ENCODE measurements around the gene RIMBP3C.
A peak's percentile ranks its signal among the peaks of the same experiment; 100 is the strongest.
"Not testable (repeated sequence)": the region's sequence is repeated elsewhere in the genome, so short reads cannot be mapped to it uniquely, and the experiment has no call there.

The RIMBP3C gene

GRCh38 chr22:21568347-21569075 is 17.2 kb upstream of the RIMBP3C start:
- TF ChIP-seq CTCF (IDR thresholded peaks at IDR 0.05) (no peak), ZFX (IDR thresholded peaks at IDR 0.05; ENCODE audit: borderline replicate concordance) (no peak)
- peak overlapping the region; percentile 76 for H3K27ac ChIP-seq

DNA sequence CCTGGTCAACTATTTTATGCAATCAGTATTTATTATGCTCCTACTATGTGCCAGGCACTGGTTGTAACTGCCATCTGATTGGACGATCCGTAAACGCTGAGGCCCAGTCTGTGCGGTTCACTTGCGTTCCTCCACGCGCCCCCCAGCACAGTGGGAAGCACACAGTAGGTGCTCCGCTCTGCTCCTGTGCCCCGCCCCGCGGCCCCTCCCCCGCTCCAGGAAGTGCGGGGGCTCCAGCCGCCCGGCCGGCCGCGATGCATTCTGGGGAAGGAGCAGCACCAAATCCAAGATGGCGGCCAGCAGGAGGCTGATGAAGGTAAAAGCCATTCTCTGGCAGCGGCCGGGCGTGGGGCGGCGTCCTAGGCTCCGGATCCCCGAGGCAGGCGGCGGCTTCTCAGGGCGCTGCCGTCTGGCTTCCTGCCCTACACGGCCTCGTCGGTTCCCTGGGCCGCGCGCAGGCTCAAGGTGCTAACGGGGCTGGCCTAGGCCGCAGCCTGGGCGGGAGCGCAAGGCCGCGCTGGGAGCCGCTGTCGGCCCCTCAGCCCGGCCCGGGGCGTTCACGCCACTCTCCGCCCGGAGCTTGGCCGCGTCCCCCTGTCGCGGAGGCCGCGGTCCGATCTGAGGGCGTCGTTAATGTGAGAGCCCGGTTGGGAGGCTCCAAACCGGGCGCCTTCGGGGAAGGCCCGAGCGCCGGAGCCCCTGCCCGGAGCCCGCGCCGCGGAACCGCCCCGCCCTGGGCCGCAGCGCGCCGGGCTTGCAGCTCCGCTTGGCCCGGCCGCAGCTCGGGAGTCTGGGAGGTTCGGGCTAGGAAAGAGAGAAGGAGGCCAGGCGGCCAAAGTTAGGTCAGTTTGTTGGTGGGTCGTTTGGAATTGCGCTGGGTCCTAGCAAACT is 16.4 kb upstream of the RIMBP3C start, which contains the start of gene UBE2L3:
UBE2L3 (plus strand) TSS at position 259 of the 891 bp plus-strand sequence; CDS start at position 290, 31 bp downstream.
- TF ChIP-seq ZFX (IDR thresholded peaks at IDR 0.05; ENCODE audit: borderline replicate concordance) = peak; percentile 100
- TF ChIP-seq CTCF (IDR thresholded peaks at IDR 0.05) = no peak
- peak within 1 kb of the TSS; percentile 76 for H3K27ac ChIP-seq

- no peak overlapping the region for H3K27ac ChIP-seq
- no peak for TF ChIP-seq ZFX (IDR thresholded peaks at IDR 0.05; ENCODE audit: borderline replicate concordance)
Measured at GRCh38 chr22:21564411-21564810, 13.2 kb upstream of the RIMBP3C start.

GRCh38 chr22:21563912-21564311 is 12.7 kb upstream of the RIMBP3C start:
- TF ChIP-seq ZFX (IDR thresholded peaks at IDR 0.05; ENCODE audit: borderline replicate concordance) (no peak), CTCF (IDR thresholded peaks at IDR 0.05) (no peak)

GRCh38 chr22:21560657-21561056 is 9.4 kb upstream of the RIMBP3C start:
- not testable (repeated sequence) for H3K27ac ChIP-seq

More at GRCh38 chr22:21563912-21564311, 12.7 kb upstream of the RIMBP3C start:
- no peak overlapping the region for H3K27ac ChIP-seq

DNA sequence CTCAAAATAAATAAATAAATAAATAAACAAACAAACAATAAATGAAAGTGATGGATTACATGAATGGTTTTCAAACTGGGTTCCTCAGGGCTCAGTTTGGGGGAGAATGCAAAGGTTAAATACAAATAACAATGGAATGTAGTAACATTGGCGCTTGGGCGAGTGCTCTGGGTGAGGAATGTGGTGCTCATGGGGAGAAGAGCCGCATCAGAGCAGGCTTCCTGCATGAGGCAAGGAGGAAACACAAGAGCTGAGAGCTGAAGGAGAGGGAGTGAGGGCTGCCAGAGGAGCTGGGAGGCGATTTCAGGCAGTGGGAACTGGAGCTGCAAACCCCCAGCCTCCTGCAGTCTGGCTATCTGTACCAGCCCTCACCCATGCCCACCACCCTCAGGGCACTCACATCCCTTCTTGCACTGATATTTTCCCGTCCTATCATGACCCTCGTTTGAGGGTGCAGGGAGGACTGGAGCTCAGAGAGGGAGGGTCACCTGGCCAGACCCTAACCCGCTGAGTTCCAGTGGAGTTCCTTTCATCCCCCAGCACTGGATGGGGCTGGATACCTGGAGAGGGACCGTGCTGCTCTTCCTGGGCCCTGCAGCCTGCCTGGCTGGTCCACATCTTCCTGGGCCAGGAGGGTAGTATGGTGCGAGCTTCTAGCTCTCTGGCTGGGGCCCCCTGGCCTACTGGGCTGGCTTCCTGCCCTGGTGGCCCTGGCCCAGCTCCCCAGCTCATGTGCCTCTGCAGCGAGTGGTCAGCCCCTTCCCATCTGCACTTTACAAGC is 8.3 kb upstream of the RIMBP3C start:
- H3K27ac ChIP-seq = not testable (repeated sequence)

DNA sequence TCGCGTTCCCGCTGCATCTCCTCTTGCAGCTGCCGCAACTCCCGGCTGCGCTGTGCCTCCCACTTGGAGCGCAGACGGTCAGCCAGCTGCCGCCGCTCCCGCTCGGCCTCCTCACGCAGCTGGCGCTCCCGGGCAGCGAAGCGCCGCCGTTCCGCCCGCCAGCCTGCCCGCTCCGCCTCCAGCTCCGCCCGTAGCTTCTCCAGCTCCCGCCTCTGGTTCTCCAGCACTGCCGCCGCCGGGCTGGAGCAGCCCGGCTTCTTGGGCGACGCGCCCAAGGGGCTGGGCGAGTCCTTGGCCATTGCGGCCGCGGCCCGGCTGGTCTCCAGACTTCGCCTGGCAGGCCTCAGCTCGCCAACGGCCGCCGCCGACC is 598 bp downstream of the RIMBP3C start:
- not testable (repeated sequence) for H3K27ac ChIP-seq

DNA sequence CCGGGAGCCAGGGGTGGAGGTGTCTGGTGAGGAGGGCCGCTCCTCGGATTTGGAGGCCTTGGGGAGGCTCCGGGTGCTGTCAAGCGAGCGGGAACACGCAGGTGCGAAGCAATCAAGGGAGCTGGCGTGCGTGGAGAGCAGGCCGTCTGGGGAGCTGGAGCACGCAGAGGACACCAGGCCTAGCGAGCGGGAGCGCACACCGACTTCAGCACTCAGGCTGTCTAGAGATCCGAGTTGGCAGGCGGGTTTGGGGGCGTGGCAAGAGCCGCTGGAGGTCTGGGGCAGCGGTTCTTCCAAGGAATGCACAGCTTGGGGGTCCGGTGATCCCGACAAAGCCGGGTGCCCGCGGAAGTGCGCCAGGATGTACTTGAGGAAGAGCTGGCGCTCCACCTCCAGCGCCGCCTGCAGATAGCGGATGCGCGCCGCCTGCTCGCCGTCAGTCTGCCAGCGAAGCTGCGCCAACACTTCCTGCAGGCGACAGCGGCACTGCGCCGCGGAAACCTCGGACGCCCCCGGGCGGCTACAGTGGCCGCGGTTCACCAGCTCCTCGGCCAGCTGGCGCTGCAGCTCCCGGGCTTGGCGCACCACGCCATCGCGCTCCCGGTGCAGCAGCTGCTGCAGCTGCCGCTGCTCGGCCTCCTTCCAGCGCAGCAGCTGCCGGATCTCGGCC is 1.1 kb downstream of the RIMBP3C start:
- not testable (repeated sequence) for H3K27ac ChIP-seq

DNA sequence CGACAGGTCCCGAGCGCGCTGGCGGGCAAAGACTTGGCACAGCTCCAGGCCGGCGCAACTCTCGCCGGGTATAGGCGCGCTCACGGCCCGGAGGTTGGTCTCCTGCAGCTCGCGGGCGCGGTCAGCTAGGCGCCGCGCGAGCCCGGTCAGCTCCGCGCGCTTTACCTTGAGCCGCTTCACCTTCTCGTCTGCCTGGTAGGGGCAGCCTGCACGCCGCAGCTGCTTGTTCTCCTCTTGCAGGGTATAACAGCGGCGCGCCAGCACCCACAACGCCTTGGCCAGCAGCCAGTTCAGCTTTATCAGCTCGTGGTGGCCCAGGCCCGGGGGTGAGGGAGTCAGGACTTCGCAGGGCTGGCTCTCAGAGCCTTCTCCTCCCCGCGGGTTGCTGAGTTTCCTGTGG is 1.7 kb downstream of the RIMBP3C start:
- not testable (repeated sequence) for H3K27ac ChIP-seq

DNA sequence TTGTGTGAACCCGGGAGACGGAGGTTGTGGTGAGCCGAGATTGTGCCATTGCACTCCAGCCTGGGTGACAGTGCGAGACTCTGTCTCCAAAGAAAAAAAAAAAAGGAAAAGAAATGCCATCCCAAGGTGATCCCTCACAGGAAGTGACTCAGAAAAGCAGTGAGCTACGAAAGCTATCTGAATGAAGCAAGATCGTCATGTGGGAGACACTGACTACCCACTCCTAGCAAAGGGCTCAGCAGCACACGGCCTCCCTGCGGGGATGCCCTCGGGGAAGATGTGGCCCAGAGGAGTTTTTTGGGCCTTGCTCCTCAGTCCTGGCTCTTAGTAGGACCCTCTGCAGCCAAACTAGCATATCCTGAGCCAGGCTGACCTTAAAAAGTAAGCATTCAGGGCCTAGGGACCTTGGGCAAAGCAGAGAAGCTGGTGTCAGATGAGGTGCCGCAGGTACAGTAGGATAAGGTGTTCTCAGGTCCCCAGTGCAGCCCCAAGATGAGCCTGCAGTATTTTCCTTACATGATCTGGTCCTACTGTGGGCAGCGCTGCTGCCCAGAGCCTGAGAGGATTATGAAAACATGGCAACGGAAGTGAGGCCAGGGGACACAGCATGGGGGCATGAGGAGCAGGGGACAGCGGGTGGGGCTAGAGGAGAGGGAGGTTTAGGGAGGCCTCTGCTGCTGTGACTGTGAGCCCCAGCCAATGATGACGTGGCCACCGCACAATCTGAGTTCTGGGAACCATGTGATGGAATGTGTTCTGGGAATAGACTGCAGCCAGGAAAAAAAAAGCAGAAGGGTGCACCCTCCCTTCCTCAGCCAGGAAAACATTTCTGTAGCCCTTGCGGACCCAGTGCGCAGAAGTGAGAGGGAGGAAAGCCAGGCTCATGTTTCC is 6.6 kb downstream of the RIMBP3C start:
- H3K27ac ChIP-seq = not testable (repeated sequence)

GRCh38 chr22:21539862-21540261 is 11.4 kb downstream of the RIMBP3C start:
- not testable (repeated sequence) for H3K27ac ChIP-seq

DNA sequence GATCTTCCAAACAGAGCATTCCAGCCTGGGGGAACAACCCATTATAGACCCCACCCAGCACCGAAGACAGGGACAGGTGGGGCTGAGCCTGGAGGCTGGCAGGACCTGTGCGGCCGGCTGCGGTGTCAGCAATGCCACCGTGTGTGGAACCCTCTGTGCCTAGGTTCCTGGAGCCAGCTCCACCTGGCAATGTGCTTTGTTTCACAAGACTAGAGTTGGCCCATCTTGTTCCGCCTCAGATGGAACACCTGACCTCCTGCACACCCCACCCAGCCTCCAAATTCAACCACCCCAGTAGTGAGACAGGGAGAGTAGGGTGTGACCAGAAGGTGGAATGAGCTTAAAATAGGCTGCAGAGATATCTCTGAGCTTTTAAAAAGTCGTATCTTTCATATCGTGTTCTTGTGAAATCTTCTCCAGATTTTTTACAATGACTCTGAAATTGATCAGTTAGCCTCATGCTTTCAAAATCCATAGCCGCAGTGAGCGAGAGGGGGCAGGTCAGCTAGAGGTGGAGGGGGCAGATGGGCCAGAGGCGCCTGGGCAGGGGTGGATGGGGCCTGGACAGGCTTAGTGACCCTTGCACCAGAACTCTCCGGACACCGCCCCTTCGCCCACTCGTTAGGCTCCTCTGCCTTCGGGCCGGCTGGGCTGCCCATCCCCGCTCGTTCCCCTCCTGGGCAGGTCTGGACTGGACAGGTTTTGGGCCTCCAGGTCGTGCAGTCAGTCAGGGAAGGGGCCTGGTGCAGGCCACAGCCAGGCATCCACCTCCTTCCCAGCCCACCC is 18.2 kb downstream of the RIMBP3C start:
- not testable (repeated sequence) for H3K27ac ChIP-seq

GRCh38 chr22:21531525-21531924 is 19.7 kb downstream of the RIMBP3C start:
- H3K27ac ChIP-seq = not testable (repeated sequence)

Data from 22Rv1 (cell line).